GM12873 (cell line): ENCODE measurements around the gene PDGFD.

Experiments
- TF ChIP-seq, protein P1 (sequence below): IDR thresholded peaks from 2 replicates; pipeline ENCODE4 v1.5.1; 2012; ENCODE audit warnings: low read depth, mild to moderate bottlenecking, moderate library complexity, low read length, control low read depth; ENCODE audit not compliant: insufficient read depth; ENCODE audit errors: missing control alignments

Gene PDGFD

DNA sequence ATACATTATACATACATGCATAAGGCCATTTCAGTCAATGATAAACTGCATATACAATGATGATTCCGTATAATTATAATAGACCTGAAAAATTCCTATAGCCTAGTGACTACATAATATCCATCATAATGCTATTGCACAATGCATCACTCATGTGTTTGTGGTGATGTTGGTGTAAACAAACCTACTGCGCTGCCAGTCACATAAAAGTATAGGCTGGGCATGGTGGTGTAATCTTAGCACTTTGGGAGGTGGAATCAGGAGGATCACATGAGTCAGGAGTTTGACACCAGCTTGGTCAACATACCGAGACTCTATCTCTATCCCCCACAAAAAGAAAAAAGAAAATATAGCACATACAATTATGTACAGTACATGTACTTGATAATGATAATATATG, 291.2 kb downstream of the PDGFD start:
- TF ChIP-seq, protein P1, sequence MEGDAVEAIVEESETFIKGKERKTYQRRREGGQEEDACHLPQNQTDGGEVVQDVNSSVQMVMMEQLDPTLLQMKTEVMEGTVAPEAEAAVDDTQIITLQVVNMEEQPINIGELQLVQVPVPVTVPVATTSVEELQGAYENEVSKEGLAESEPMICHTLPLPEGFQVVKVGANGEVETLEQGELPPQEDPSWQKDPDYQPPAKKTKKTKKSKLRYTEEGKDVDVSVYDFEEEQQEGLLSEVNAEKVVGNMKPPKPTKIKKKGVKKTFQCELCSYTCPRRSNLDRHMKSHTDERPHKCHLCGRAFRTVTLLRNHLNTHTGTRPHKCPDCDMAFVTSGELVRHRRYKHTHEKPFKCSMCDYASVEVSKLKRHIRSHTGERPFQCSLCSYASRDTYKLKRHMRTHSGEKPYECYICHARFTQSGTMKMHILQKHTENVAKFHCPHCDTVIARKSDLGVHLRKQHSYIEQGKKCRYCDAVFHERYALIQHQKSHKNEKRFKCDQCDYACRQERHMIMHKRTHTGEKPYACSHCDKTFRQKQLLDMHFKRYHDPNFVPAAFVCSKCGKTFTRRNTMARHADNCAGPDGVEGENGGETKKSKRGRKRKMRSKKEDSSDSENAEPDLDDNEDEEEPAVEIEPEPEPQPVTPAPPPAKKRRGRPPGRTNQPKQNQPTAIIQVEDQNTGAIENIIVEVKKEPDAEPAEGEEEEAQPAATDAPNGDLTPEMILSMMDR: no peak

DNA sequence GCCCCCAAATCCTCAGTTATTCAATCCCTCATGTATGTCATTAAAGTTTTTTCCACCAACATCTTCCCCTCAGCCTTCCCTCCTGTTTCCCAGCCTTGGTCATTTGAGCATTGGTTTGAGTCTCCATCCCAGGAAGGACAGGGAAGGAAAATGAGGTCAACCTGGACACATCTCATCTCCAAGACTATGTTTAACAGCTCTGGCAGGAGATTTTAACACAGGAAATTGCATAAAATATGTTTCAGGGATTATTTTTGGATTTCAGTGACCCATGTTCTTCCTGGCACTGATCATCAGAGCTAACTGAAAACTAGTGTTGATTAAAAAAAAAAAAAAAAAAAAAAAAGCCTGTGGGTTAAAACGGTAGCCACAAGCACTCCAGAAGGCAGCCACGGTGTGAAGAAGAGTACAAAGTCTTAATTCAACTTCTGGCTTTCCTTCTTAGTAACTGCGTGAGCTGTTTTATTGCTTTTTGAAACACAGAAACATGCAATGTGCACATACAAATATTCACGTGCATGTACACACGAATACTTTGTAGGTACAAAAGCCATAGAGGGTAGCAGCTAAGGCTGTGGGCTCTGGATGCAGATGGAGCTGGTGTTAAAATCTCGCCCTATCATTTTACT, 291.9 kb downstream of the PDGFD start:
- TF ChIP-seq, protein P1: no peak

DNA sequence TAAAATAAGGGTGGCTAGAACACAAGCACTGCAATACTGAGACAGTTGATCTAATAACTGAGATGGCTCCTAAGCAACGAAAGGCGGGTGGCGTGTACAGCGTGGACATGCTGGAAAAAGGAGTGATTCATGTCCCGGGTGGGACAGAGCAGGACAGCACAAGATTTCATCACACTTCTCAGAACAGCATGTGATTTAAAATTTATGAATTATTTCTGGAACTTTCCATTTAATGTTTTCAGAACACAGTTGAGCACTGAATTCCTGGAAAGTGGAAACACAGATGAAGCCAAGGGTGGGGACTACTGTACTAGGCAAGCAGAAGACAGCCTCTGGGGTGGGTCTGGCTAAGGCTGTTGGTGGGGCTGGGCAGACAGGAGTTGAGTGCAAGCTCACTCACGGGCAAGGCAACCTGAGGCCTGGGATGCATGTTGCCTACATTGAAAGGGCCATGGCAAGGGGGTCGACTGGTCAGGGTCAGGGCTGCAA, 293.1 kb downstream of the PDGFD start:
- TF ChIP-seq, protein P1: no peak

DNA sequence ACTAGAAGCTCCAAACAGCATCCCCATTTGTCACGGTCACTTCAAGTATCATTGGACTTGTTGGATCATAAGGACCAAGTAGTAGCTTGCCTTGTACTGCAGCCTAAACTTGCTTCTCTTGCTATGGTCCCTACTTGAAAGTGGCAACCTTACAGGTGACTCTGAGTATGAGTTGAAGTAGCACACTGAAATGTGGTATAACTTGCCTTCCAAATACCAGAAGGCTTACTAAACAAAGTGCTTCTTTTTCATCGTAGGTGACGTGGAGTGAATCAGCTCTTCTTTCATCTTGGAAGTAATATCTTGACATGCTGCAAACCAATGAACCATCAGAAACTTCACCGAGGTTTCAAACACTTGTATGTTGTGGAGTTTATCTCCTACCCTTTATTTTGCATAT, 296.5 kb downstream of the PDGFD start:
- TF ChIP-seq, protein P1: no peak

DNA sequence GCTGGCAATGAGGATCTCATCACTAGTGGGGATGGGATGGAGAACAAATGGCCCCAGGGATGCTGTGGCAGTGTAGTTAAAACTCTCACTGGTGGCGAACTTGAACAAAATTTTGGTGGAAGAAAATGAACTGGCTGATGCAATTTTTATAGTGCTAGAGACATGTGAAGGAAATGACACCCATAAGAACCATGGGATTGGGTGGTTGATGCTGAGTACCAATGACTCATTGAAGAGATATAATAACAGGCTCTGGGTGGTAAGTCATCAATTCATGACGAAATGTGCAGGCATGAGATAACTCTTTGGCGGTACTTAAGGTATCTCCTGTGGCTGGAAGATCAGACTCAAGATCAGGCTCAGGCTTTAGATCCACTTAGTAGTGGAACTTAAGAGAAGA, 300.4 kb downstream of the PDGFD start:
- TF ChIP-seq, protein P1: no peak

DNA sequence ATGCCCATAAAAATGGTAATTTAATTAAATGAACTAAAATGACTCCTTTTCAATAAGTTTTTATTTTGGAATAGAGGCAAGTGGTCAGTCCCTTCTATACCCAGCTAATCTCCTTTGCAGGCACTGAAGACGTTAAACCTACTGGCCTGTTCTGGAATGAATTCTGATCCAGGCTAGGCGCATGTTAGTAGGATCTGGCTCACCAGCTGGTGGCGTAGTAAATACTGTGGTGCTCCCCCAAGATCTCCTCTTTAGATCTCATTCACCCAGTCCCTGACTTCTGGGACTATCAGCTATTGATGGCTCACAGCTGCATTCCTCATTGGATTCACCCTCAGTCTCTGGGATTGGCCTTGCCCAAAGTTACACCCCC, 301.2 kb downstream of the PDGFD start:
- TF ChIP-seq, protein P1: no peak

DNA sequence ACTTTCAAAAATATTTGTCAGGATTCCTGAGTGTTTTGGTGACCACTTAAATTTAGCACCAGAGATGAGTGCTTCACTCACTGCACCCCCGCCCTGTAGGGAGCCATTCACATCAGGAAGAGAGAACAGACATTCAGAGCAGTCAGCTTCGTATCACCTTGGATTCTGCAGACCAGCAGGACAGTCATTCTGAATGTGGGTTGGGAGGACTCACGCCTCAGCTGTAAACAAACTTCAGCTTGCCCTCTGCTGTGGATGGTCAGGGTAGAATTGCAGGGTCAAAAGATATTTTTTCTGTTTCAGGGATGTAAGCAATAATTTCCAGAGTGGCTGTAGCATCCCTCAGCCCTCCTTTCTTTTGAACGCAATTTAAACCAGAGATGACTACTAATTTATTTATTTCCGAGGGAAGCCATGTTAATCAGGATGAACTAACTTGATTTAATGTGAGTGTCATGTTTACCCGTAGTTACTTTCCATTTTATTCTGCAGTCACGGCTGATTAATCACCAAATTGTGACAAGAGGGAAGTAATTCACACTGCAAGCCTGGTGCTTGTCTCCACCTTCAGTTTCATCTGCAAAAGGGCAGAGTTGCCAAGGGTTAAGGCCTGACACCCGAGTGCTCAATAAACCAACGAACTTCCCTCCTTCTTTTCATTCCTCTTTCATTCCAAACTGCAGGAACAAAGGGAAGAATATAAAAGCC, 301.7 kb downstream of the PDGFD start:
- TF ChIP-seq, protein P1: peak; percentile 30
